Renal cortex interstitium (tissue), 11 donors: ENCODE measurements around the gene CFAP251. TPM values are rescaled to one million over a fixed set of nuclear protein-coding genes. Genes with fewer than 3 reads are reported as not detected.
A peak's percentile ranks its signal among the peaks of the same experiment; 100 is the strongest.

Experiments used
- DNase-seq, 11 donors: peaks; one replicate each; pipeline ENCODE4 v3.0.0-alpha.2; 2013; ENCODE audit warnings: low read depth in 9 of 11, low spot score in 4 of 11; ENCODE audit errors: extremely low read depth in 1 of 11
- polyA plus RNA-seq, 3 donors: library from polyadenylated mRNA; unstranded; fragments of 120-200 nt; gene quantifications; one replicate each; pipeline ENCODE4 v1.2.1, GENCODE V29; 2013; ENCODE audit not compliant: insufficient read length in 3 of 3

CFAP251 gene
- polyA plus RNA-seq, 3 donors = 9.2 to 17.1 (median 12.7) TPM

DNA sequence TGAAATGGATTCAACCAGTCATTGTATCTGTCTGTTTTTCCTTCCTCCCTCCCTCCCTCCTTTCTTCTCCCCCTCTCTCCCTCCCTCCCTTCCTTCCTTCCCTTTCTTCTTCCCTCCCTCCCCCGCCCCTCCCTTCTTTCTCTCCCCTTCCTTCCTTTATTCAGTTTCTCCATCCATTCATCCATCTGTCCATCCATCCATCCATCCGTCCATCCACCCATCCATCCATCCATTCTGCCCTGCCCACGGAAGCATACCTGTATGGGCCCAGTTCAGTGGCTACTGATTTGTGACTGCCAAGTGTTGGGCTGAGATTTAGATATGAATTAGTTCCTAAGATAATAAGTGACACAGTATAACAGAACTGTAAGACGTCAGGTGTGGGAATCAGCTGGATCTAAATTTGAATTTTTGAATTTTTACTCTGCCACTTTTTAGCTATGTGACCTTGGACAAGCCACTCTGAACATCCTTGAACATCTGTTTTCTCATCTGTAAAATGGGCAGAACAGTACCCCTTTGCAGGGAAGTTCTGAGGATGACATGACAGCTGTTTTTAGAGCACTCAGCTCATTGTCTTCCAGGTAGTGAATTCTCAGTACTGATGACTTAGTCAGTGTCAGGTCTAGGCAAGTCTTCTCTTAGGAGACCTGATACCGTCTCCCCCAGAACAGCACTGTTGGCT is 42.9 kb downstream of the CFAP251 start:
- DNase-seq = no peak

DNA sequence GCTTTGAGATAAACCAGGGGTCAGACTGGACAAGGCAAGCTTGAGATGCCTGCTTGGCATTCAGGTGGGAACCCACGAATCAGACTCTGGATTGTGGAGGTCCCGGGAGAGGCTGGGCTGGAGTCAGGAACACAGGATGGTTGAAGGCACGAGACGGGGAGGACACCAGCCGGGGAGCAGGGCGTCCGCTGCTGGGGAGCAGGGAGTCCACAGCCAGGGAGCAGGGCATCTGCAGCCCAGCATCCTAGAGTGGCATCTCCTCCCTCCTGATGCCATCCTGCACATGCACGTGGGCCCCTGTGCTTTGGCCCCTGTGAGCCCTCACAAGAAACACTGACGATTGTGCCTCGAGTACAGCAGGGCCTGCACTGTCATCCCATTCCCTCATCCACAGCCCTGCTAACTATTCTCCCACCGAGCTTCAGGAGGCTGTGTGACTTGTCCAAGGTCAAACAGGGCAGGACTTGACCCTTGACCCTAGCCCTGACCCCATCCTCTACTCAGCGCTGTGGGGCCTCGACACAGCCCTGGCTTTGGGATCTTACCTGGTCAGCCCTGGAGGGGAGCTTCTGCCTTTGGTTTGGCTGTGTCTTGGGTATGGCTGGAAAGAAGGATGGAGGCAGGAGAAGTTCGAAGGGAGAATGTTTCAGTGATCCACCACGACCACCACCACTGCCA is 45.1 kb downstream of the CFAP251 start:
- DNase-seq = no peak

- no peak for DNase-seq
These were observed 46.6 kb downstream of the CFAP251 start for GRCh38 chr12:121964813-121965643.

DNA sequence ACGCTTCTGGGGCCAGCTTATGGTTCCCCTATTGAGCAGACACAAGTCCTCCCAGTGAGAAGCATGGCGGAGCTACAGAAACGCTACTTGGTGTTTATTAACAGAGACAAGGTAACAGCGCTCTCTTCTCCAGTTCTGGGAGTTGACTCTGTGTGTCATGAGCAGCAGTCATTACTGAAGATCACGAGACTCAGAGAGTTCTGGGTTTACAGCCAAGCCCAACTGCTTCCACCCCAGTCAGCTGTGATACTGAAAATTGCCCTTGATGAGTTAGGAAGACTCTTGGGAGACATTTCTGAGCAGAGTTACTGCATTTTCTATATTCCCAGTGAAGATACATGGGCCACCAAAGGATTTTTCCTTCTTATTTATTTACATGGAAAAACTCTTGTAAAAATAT is 48.6 kb downstream of the CFAP251 start:
- DNase-seq = no peak

DNA sequence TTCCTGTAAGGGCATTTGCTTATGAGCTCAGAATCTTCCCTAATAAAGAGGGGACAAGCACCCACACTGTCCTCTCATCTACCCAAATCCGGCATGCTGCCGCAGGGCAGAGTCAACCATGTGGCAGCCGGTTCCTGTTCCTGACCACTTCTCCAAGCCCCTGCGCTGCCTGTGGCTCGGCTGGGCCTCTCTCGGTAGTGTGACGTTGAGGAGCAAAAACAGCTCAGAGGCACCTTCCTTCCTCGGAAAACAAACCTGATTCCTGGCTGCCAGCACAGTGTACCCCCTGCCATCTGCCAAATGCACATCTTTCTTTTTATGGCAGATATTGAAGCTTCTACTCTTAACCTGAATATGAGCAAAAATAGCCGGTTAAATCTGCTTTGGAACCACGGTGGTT is 50.5 kb downstream of the CFAP251 start:
- no peak for DNase-seq

GRCh38 chr12:121969726-121970125 is 51.3 kb downstream of the CFAP251 start:
- DNase-seq = no peak

- DNase-seq = no peak
These were observed 52.3 kb downstream of the CFAP251 start for GRCh38 chr12:121970581-121971300.

- no peak for DNase-seq
These were observed 55.9 kb downstream of the CFAP251 start for GRCh38 chr12:121974026-121974985.

- DNase-seq = no peak
These were observed 56.6 kb downstream of the CFAP251 start for GRCh38 chr12:121975021-121975420.

DNA sequence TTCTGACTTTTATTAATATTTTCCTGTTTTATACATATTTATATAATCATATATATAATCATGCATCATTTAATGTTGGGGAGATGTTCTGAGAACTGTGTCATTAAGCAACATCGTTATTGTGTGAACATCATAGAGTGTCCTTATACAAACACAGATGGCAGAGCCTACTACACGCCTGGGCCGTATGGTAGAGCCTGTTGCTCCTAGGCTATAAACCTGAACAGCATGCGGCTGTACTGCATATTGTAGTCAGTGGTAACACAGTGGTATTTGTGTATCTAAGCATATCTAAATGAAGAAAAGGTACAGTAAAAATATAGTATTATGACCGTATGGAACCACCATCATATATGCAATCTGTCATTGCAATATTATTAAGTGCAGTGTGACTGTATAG is 58.6 kb downstream of the CFAP251 start:
- DNase-seq = no peak

GRCh38 chr12:121980191-121980891 is 61.9 kb downstream of the CFAP251 start:
- DNase-seq = no peak

GRCh38 chr12:121980892-121981272 is 62.5 kb downstream of the CFAP251 start:
- no peak for DNase-seq

- no peak for DNase-seq
These were observed 63.1 kb downstream of the CFAP251 start for GRCh38 chr12:121981456-121981855.

DNA sequence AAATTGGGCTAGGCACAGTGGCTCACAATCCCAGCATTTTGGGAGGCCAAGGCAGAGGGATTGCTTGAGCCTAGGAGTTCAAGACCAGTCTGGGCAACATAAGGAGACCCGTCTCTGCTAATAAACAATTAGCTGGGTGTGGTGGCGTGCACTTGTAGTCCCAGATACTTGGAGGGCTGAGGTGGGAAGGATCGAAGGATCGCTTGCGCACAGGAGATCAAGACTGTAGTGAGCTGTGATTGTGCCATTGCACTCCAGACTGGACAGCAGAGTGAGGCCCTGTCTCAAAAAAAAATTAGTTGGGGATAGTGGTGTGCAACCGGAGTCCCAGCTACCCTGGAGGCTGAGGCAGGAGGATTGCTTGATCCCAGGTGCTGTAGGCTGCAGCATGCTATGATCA is 64.6 kb downstream of the CFAP251 start:
- no peak for DNase-seq

DNA sequence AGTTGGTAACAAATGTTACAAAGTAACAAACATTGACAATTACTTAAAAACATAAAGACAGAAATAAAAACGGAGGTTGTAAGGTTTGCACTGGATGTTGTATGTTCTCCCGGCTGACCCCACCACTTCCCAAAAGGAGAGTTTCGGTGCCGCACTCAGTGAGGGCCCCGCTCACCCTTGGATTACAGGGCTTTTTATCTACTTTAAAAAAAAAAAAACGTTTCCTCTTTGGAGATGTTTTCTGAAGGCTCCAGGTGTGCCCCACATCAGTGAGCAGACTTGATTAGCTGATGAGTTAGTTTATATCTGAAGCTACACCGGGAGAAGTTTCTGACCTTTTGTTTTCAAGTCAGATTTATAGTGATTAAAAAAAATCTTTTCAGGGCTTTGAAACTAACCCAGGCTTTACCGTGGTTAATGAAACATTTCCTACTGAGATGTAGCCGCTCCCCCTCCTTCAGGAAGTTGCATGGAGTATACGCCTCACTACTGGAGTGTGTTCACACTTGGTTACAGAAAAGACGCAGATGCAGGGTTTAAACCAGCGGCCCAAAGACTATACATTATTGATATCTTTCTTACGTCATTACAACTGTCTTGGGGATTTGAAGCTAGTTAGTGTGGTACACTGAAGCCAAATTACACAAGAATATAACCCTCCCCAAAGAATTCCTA is 65.3 kb downstream of the CFAP251 start:
- peak in 5 of 11 donors; percentile 59 to 75 (median 65) for DNase-seq

- no peak for DNase-seq
These were observed 68.3 kb downstream of the CFAP251 start for GRCh38 chr12:121986489-121987245.
